Adrenal gland (tissue), 5 donors: ENCODE results near the gene GNPTG.

Experiments
- POLR2A ChIP-seq, 2 donors: fragments of 450-650 bp; IDR thresholded peaks; one replicate each; pipeline ENCODE4 v1.6.1; 2017; ENCODE audit warnings: antibody characterized with exemption in 2 of 2, mild to moderate bottlenecking in 2 of 2, moderate library complexity in 1 of 2
- TF ChIP-seq, protein P1 (sequence below), 6 experiments: fragments of 450-650 bp in 4 of 6; fragments of 200-600 bp in 2 of 6; sonication (generic) in 1 of 6; IDR thresholded peaks; 1 replicate in 5 of 6; 2 replicates in 1 of 6; pipeline versions ENCODE4 v1.5.1 to v1.8.0; 2016 to 2021; ENCODE audit warnings: antibody characterized with exemption in 6 of 6, mild to moderate bottlenecking in 2 of 6, moderate library complexity in 1 of 6
- donor health status: DM: no; HTN: no; CAD: no.

DNA sequence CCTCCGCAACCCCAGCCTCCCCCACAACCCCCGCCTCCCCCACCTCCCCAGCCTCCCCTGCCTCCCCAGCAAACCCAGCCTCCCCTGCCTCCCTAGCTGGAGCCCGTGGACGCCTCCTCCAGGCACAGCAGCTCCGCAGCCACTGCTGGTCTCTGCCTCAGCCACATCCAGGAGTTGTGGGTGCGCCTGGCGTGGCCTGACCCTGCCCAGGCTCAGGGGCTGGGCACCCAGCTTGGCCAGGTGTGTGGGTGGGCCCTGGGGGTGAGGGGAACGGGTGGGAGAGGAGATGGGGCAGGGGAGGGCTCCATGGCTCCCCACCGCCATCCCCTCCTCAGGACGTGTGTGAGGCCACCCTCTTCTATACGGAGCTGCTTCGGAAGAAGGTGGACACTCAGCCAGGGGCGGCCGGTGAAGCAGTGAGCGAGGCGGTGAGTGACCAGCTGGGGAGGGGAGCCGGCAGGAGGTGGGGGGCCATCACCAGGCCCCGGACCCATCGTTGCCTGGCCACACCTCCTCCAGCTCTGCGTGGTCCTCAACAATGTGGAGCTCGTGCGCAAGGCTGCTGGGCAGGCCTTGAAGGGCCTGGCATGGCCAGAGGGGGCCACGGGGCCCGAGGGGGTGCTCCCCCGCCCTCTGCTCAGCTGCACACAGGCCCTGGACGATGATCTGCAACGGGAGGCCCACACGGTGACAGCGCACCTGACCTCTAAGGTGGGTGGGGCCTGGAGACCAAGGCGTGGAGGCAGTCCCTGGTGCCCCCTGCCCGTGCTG is 5.9 kb upstream of the GNPTG start:
- TF ChIP-seq, protein P1, sequence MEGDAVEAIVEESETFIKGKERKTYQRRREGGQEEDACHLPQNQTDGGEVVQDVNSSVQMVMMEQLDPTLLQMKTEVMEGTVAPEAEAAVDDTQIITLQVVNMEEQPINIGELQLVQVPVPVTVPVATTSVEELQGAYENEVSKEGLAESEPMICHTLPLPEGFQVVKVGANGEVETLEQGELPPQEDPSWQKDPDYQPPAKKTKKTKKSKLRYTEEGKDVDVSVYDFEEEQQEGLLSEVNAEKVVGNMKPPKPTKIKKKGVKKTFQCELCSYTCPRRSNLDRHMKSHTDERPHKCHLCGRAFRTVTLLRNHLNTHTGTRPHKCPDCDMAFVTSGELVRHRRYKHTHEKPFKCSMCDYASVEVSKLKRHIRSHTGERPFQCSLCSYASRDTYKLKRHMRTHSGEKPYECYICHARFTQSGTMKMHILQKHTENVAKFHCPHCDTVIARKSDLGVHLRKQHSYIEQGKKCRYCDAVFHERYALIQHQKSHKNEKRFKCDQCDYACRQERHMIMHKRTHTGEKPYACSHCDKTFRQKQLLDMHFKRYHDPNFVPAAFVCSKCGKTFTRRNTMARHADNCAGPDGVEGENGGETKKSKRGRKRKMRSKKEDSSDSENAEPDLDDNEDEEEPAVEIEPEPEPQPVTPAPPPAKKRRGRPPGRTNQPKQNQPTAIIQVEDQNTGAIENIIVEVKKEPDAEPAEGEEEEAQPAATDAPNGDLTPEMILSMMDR (IDR thresholded peaks at IDR 0.05), result no peak
- no peak for TF ChIP-seq POLR2A (IDR thresholded peaks at IDR 0.05)
